NCI-H2029 treated with DMSO at 0.1 percent for 48 hours (cell line): ENCODE results near the gene CCDC80.

Experiments
- DNase-seq: peaks from one replicate; lab custom pipeline; 2025; lab: John Stamatoyannopoulos, UW

CCDC80 gene

GRCh38 chr3:112640930-112641801 is at the start of gene CCDC80:
Gene CCDC80, minus strand, starts transcription at chr3:112641143. Its CDS starts 1,238 bp downstream, at chr3:112639905.
- DNase-seq = no peak

- DNase-seq = no peak
Measured at GRCh38 chr3:112689989-112690388, 49.0 kb upstream of the CCDC80 start.

GRCh38 chr3:112689385-112689784 is 48.4 kb upstream of the CCDC80 start:
- DNase-seq = no peak

- DNase-seq = no peak
Measured at GRCh38 chr3:112688819-112689218, 47.9 kb upstream of the CCDC80 start.

- no peak for DNase-seq
Measured at GRCh38 chr3:112688085-112688769, 47.3 kb upstream of the CCDC80 start.

GRCh38 chr3:112687616-112688015 is 46.7 kb upstream of the CCDC80 start:
- no peak for DNase-seq

- DNase-seq = no peak
Measured at GRCh38 chr3:112687211-112687610, 46.3 kb upstream of the CCDC80 start.

GRCh38 chr3:112685956-112686799 is 45.2 kb upstream of the CCDC80 start:
- DNase-seq = no peak

- DNase-seq = no peak
Measured at GRCh38 chr3:112685420-112685819, 44.5 kb upstream of the CCDC80 start.

GRCh38 chr3:112682361-112682760 is 41.4 kb upstream of the CCDC80 start:
- DNase-seq = no peak

- DNase-seq = no peak
Measured at GRCh38 chr3:112681822-112682325, 40.9 kb upstream of the CCDC80 start.

- DNase-seq = peak; percentile 85
Measured at GRCh38 chr3:112676659-112677234, 35.8 kb upstream of the CCDC80 start.

- no peak for DNase-seq
Measured at GRCh38 chr3:112675943-112676535, 35.1 kb upstream of the CCDC80 start.

GRCh38 chr3:112675349-112675748 is 34.4 kb upstream of the CCDC80 start:
- no peak for DNase-seq

GRCh38 chr3:112672716-112673541 is 32.0 kb upstream of the CCDC80 start:
- DNase-seq = no peak

GRCh38 chr3:112671930-112672715 is 31.2 kb upstream of the CCDC80 start:
- DNase-seq = no peak

- DNase-seq = no peak
Measured at GRCh38 chr3:112670824-112671223, 29.9 kb upstream of the CCDC80 start.

GRCh38 chr3:112667599-112667998 is 26.7 kb upstream of the CCDC80 start:
- DNase-seq = no peak

- DNase-seq = peak; percentile 32
Measured at GRCh38 chr3:112665009-112665408, 24.1 kb upstream of the CCDC80 start.

GRCh38 chr3:112656043-112656442 is 15.1 kb upstream of the CCDC80 start:
- DNase-seq = no peak
